BJ (cell line): Measurements from ENCODE around the gene GALNTL6. TPM values are rescaled to one million over a fixed set of nuclear protein-coding genes. Genes with fewer than 3 reads are reported as not detected.

ENCODE experiments used
- CTCF ChIA-PET: fragments of 350-600 bp; formaldehyde crosslinking; extraction: SDS; loops from one replicate; lab custom pipeline; 2021; ENCODE audit warnings: antibody characterized with exemption, inconsistent platforms; lab: Yijun Ruan, JAX
- POLR2A ChIA-PET: fragments of 300-600 bp; sonication (Branson Sonifier 250); formaldehyde crosslinking; extraction: SDS; loops from one replicate; lab custom pipeline; 2021; ENCODE audit warnings: antibody characterized with exemption; lab: Charles Lee
- DNase-seq: peaks from one replicate; pipeline ENCODE4 v3.0.0-alpha.2; 2011; ENCODE audit warnings: low read depth
- H3K27me3 ChIP-seq: 2 replicates; pipeline ENCODE4 v1.6.0; 2011; ENCODE audit warnings: low read length; ENCODE audit not compliant: control insufficient read depth, insufficient read depth
- H3K36me3 ChIP-seq: 2 replicates; pipeline ENCODE4 v1.5.1; 2011; ENCODE audit warnings: low read length; ENCODE audit not compliant: control insufficient read depth, insufficient read depth
- H3K4me3 ChIP-seq: 2 replicates; pipeline ENCODE4 v1.5.1; 2011; ENCODE audit warnings: low read depth, mild to moderate bottlenecking, control low read depth, low read length
- CTCF ChIP-seq: IDR thresholded peaks from 2 replicates; pipeline ENCODE4 v1.5.1; 2011; ENCODE audit warnings: low read depth, mild to moderate bottlenecking, control low read depth, inconsistent platforms, low read length, moderate library complexity; ENCODE audit not compliant: insufficient read depth
- polyA plus RNA-seq: library from polyadenylated mRNA; depleted of rRNA; stranded (reverse); fragments of >200 nt; gene quantifications from 2 replicates; pipeline ENCODE4 v1.2.3, GENCODE V29; 2011

Gene GALNTL6
- polyA plus RNA-seq, 1 experiment = 0.02 TPM

- no peak for DNase-seq
- no peak overlapping the region for H3K4me3 ChIP-seq
- CTCF ChIA-PET = no interaction called here
- no peak for TF ChIP-seq CTCF
- H3K27me3 ChIP-seq = no peaks in the 10 kb centered on the region
- H3K36me3 ChIP-seq = no peaks in the 10 kb centered on the region
- POLR2A ChIA-PET = no interaction called here
Observed at GRCh38 chr4:172048666-172049065, 235.5 kb downstream of the GALNTL6 start.

- ChIA-PET CTCF (interaction anchor here (1.3 kb wide), 1 partner anchor 22 kb away, joined by 3 read pairs; no protein-coding TSS in a partner anchor), POLR2A (no interaction called here)
Observed at GRCh38 chr4:172050911-172051310, 237.7 kb downstream of the GALNTL6 start.

GRCh38 chr4:172055046-172055445, 241.8 kb downstream of the GALNTL6 start:
- POLR2A ChIA-PET = no interaction called here
- no peak overlapping the region for H3K4me3 ChIP-seq
- no peak for DNase-seq
- H3K27me3 ChIP-seq = no peaks in the 10 kb centered on the region
- H3K36me3 ChIP-seq = no peaks in the 10 kb centered on the region
- CTCF ChIA-PET = no interaction called here
- TF ChIP-seq CTCF = no peak

More at GRCh38 chr4:172050911-172051310, 237.7 kb downstream of the GALNTL6 start:
- no peaks in the 10 kb centered on the region for H3K36me3 ChIP-seq
- TF ChIP-seq CTCF = no peak
- no peaks in the 10 kb centered on the region for H3K27me3 ChIP-seq
- no peak overlapping the region for H3K4me3 ChIP-seq
- no peak for DNase-seq

- H3K36me3 ChIP-seq = no peaks in the 10 kb centered on the region
- H3K27me3 ChIP-seq = no peaks in the 10 kb centered on the region
- TF ChIP-seq CTCF = no peak
- ChIA-PET POLR2A (no interaction called here), CTCF (no interaction called here)
- no peak overlapping the region for H3K4me3 ChIP-seq
- DNase-seq = no peak
Observed at GRCh38 chr4:172055498-172055897, 242.3 kb downstream of the GALNTL6 start.

GRCh38 chr4:172061204-172061603, 248.0 kb downstream of the GALNTL6 start:
- no peak for TF ChIP-seq CTCF
- H3K4me3 ChIP-seq = no peak overlapping the region
- no peak for DNase-seq
- POLR2A ChIA-PET = no interaction called here
- no peaks in the 10 kb centered on the region for H3K36me3 ChIP-seq
- H3K27me3 ChIP-seq = no peaks in the 10 kb centered on the region
- CTCF ChIA-PET = no interaction called here
